Activated CD4-positive, alpha-beta T cell treated with anti-CD3 and anti-CD28 coated beads for 36 hours (primary cell): ENCODE measurements around the gene DIP2A. TPM values are rescaled to one million over a fixed set of nuclear protein-coding genes. Genes with fewer than 3 reads are reported as not detected.

Source experiments
- ATAC-seq: fragments of 200-7000 bp; cut with Tn5 transposase; one replicate; pipeline ENCODE4 v1.10.0; 2021; ENCODE audit warnings: mild to moderate bottlenecking, moderate library complexity
- CTCF ChIA-PET: fragments of 350-600 bp; sonication (Branson Sonifier 250); formaldehyde crosslinking; loops from one replicate; lab custom pipeline; 2021; ENCODE audit warnings: antibody characterized with exemption; lab: Charles Lee
- POLR2A ChIA-PET: fragments of 350-600 bp; sonication (Branson Sonifier 250); formaldehyde crosslinking; loops from one replicate; lab custom pipeline; 2021; ENCODE audit warnings: antibody characterized with exemption, inconsistent platforms; lab: Charles Lee
- DNase-seq: peaks from one replicate; pipeline ENCODE4 v3.0.0-alpha.2; 2020
- H3K27ac Mint-ChIP-seq: one replicate; pipeline ENCODE4 v1.8.0; 2021; ENCODE audit warnings: mixed read lengths
- H3K27me3 Mint-ChIP-seq: one replicate; pipeline ENCODE4 v1.8.0; 2021; ENCODE audit warnings: mixed read lengths
- H3K36me3 Mint-ChIP-seq: one replicate; pipeline ENCODE4 v1.8.0; 2021; ENCODE audit warnings: low read depth, mixed read lengths
- H3K4me1 Mint-ChIP-seq: one replicate; pipeline ENCODE4 v1.8.0; 2021; ENCODE audit warnings: mixed read lengths
- H3K4me3 Mint-ChIP-seq: one replicate; pipeline ENCODE4 v1.8.0; 2021; ENCODE audit warnings: mild to moderate bottlenecking, moderate library complexity, mixed read lengths
- H3K9me3 Mint-ChIP-seq: one replicate; pipeline ENCODE4 v1.8.0; 2021; ENCODE audit warnings: low read depth, mixed read lengths
- intact Hi-C, 2 experiments: fragments of 100-400 bp; cut with DNase I in 1 of 2; cut with micrococcal nuclease in 1 of 2; formaldehyde crosslinking; loops; one replicate each; pipeline versions ENCODE4 v1.14.2 to v1.15.1; 2022 to 2024; cut with DNase I, micrococcal nuclease
- total RNA-seq, 2 experiments: library from RNA; stranded (reverse); gene quantifications; one replicate each; pipeline ENCODE4 v1.2.3, GENCODE V29; 2021

The DIP2A gene
- total RNA-seq, 2 experiments from 2014 or later, result 25.2 to 27.7 TPM

DNA sequence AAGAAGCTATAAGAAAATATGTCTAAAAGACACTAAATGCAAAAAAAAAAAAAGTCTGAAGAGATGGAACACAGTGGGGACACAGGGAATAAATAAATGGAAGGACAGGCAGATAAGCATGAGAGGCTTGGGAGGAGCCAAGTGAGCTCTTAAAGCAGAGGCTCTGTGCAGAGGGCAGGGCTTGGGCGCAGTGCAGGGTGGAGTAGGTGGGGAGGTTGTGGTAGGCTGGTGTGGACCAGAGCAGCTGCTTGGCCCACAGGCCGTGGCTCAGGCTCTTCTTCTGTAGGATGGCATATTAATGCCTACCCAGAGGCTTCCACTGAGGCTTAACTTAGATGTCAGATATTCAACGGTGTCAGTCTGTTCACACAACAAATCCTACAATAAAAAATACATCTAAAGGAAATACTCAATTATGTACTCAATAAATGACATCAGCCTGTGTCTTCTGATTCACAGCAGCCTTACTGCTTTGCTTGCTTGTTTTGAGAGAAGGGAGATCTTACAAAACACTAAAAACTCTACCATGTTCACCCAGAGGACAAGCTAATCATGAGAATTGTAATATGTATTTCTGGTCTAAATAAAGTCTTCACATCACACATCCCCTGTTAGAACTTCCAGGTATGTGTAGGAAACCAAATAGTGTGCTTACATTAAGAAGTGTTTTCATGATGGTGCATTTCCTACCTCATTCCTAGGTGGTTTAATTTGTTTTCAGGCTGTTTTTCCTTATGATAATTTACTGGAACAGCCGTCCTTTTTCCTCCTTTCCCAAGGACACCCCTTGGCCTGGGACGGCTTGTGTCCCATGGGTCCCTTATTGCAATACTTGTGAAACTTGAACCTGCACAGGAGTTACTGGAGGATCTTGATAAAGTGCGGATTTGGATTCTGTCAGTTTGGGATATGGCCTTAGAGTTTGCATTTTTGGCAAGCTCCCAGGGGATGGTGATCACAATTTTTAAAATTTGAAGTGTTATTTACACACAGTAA, 24.9 kb downstream of the DIP2A start:
- DNase-seq (no peak), ATAC-seq (peak; percentile 64)
- intact Hi-C loops, result no loop called here
- POLR2A ChIA-PET, result interaction anchor here (0.6 kb wide), 1 partner anchor 160 kb away, joined by 6 read pairs; no protein-coding TSS in a partner anchor
- Mint-ChIP-seq H3K4me3 (no peak overlapping the region), H3K27me3 (no peaks in the 10 kb centered on the region), H3K27ac (no peak overlapping the region), H3K36me3 (peaks cover 15% of the 10 kb centered on the region), H3K4me1 (peaks cover 15% of the 10 kb centered on the region), H3K9me3 (no peaks in the 10 kb centered on the region)
- CTCF ChIA-PET, result interaction anchor here (0.7 kb wide), 1 partner anchor 131 kb away, joined by 3 read pairs; no protein-coding TSS in a partner anchor

DNA sequence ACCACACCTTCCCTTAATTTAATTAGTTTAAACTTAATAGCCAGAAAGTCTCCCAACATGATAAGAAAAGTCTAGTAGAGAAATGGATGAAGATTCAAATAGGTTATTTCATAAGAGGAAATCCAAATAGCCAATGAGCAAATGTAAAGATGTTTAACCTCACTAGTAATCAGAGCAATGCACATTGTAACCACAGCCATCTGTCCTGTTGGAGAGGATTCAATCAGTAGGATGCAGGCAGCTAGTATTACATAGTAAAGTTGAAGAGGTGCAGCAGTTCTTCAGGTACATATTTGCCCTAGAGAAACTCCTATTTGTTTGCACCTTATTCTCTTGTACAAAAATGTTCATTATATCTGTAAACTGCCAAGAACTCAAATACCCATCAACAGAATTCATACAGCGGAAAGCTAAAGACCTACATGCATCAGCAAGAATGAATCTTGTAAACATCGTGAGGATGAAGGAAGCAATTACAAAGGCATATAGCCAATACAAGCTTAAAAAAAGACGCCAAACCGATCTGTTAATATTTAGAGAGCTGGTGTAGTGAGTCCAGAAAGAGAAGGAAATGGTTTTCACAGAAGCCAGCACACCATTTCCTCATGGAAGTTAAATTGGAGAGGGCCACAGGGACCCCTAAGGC, 27.9 kb downstream of the DIP2A start:
- Mint-ChIP-seq H3K9me3 (no peaks in the 10 kb centered on the region), H3K27ac (no peak overlapping the region), H3K4me3 (no peak overlapping the region), H3K4me1 (peaks cover 15% of the 10 kb centered on the region), H3K36me3 (peaks cover 21% of the 10 kb centered on the region), H3K27me3 (no peaks in the 10 kb centered on the region)
- no peak for DNase-seq
- CTCF ChIA-PET, result interaction anchor here (0.8 kb wide), 1 partner anchor 12 kb away, joined by 3 read pairs; no protein-coding TSS in a partner anchor
- no peak for ATAC-seq
- intact Hi-C loops, result no loop called here
- POLR2A ChIA-PET, result no interaction called here

DNA sequence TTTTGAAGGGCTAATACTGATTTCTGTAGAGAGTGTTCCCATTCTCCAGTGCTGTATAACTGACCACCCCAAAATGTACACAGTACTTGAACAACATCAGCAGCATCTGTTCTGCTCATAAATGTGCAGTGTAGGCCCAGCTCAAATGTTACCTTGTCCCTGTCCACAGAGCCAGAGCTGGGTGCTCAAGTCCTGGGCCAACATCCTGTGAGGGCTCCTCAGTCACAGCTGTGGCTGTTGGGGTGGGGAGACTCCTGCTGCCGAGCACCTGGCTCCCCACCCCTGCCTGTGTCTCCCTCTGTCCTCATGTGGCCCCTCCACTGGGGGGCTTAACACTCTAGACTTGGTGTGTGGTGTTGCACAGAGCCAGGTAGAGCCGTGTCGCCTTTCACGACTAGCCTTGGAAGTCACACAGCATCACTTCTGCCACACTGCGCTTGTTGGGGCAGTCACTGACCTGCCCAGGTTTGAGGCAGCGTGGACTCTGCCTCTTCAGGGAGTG, 30.5 kb downstream of the DIP2A start:
- peaks cover 40% of the 10 kb centered on the region for H3K36me3 Mint-ChIP-seq
- intact Hi-C loops, result no loop called here
- peaks cover 3% of the 10 kb centered on the region for H3K9me3 Mint-ChIP-seq
- H3K27ac Mint-ChIP-seq, result no peak overlapping the region
- ATAC-seq (no peak), DNase-seq (no peak)
- H3K4me1 Mint-ChIP-seq, result no peaks in the 10 kb centered on the region
- POLR2A ChIA-PET, result no interaction called here
- no peaks in the 10 kb centered on the region for H3K27me3 Mint-ChIP-seq
- CTCF ChIA-PET, result interaction anchor here (0.9 kb wide), 1 partner anchor 10 kb away, joined by 3 read pairs; no protein-coding TSS in a partner anchor
- no peak overlapping the region for H3K4me3 Mint-ChIP-seq

DNA sequence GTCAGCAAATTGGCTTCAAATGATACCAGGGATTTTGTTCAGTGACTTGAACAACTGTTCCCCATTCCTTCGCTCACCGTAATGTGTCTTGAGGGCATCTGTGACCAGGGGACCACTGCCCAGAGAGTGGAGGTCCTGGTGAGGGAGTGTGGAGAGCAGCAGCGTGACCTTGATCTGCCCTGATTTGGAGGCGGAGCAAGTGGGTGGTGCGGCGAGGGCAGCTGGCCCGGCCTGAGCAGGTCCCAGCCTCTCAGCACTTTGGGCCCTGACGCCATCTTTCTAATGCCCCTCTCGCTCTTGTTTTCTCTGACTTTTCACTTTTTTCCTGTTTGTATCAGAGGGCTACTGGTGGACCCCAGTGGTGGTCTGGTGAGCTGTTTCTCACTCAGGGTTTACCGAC, 31.1 kb downstream of the DIP2A start:
- ATAC-seq (no peak), DNase-seq (no peak)
- H3K4me1 Mint-ChIP-seq, result peaks cover 3% of the 10 kb centered on the region
- ChIA-PET POLR2A (no interaction called here), CTCF (interaction anchor here (0.8 to 0.9 kb wide), 2 partner anchors 11 to 18 kb away, joined by 3 to 4 read pairs; no protein-coding TSS in a partner anchor)
- intact Hi-C loops, result no loop called here
- H3K27me3 Mint-ChIP-seq, result no peaks in the 10 kb centered on the region
- H3K4me3 Mint-ChIP-seq, result no peak overlapping the region
- no peak overlapping the region for H3K27ac Mint-ChIP-seq
- peaks cover 3% of the 10 kb centered on the region for H3K9me3 Mint-ChIP-seq
- peaks cover 44% of the 10 kb centered on the region for H3K36me3 Mint-ChIP-seq

DNA sequence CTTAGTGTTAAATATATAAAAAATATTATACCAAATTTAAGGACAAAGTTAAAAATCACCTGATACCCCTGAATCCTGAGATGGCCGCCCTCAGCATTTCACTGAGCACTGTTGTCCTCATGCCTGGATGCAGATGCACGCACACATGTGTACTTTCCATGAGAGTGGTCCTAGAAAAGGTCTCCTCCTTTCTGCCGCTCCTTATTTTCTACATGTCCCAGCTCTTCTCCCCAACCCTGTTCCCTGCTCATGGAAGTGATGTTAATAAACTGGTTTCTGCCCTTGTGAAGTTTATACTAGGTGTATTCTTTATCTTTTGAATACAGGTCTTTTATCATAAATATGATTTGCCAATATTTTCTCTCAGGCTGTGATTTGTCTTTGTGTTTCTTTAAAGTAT, 32.9 kb downstream of the DIP2A start:
- CTCF ChIA-PET, result interaction anchor here (0.6 to 1.5 kb wide), 2 partner anchors 9 to 234 kb away, joined by 4 read pairs; no protein-coding TSS in a partner anchor
- H3K36me3 Mint-ChIP-seq, result peaks cover 41% of the 10 kb centered on the region
- POLR2A ChIA-PET, result no interaction called here
- no peaks in the 10 kb centered on the region for H3K27me3 Mint-ChIP-seq
- peaks cover 3% of the 10 kb centered on the region for H3K4me1 Mint-ChIP-seq
- H3K27ac Mint-ChIP-seq, result no peak overlapping the region
- DNase-seq, result no peak
- peaks cover 3% of the 10 kb centered on the region for H3K9me3 Mint-ChIP-seq
- no peak for ATAC-seq
- intact Hi-C loops, result no loop called here
- H3K4me3 Mint-ChIP-seq, result no peak overlapping the region

DNA sequence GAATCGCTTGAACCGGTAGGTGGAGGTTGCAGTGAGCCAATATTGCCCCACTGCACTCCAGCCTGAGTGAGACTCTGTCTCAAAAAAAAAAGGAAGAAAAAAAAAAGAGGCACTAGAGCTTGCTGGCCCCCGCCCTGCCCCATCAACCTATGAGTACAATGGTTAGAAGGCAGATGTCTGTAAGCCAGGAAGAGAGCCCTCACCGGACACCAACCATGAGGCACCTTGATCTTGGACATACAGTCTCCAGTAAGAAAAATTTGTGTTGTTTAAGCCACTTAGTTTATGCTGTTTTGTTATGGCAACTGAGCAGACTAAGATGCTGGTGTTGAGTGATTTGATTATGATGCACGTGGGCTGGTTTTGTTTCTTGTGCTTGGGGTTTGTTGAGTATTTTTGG, 34.2 kb downstream of the DIP2A start:
- peaks cover 3% of the 10 kb centered on the region for H3K4me1 Mint-ChIP-seq
- ATAC-seq, result no peak
- peaks cover 40% of the 10 kb centered on the region for H3K36me3 Mint-ChIP-seq
- no peak overlapping the region for H3K4me3 Mint-ChIP-seq
- no peak overlapping the region for H3K27ac Mint-ChIP-seq
- no peaks in the 10 kb centered on the region for H3K27me3 Mint-ChIP-seq
- CTCF ChIA-PET, result no interaction called here
- intact Hi-C loops, result no loop called here
- H3K9me3 Mint-ChIP-seq, result peaks cover 3% of the 10 kb centered on the region
- DNase-seq, result no peak
- POLR2A ChIA-PET, result no interaction called here

DNA sequence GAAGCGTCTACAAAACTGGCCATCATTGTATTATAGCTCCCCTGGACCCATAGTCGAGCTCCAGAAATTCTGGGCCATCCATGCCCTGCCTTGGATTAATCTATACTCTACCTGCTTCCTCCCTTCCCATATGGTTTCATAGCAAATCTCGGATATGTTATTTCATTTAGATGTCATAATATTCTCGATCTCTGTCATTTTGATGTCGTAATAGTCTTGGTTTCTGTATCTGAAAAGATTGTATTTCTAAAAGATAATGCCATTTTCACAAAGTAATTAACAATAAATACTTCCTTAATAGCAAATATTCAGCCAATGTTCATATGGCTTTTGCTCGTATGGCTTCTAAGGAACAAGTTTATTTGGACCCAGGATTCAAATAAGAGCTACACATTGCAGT, 35.1 kb downstream of the DIP2A start:
- DNase-seq (no peak), ATAC-seq (no peak)
- Mint-ChIP-seq H3K4me1 (peaks cover 3% of the 10 kb centered on the region), H3K27me3 (no peaks in the 10 kb centered on the region), H3K4me3 (no peak overlapping the region), H3K9me3 (peaks cover 3% of the 10 kb centered on the region), H3K36me3 (peaks cover 45% of the 10 kb centered on the region), H3K27ac (no peak overlapping the region)
- ChIA-PET POLR2A (interaction anchor here (0.8 kb wide), 1 partner anchor 19 kb away, joined by 3 read pairs; no protein-coding TSS in a partner anchor), CTCF (no interaction called here)
- intact Hi-C loops, result no loop called here

DNA sequence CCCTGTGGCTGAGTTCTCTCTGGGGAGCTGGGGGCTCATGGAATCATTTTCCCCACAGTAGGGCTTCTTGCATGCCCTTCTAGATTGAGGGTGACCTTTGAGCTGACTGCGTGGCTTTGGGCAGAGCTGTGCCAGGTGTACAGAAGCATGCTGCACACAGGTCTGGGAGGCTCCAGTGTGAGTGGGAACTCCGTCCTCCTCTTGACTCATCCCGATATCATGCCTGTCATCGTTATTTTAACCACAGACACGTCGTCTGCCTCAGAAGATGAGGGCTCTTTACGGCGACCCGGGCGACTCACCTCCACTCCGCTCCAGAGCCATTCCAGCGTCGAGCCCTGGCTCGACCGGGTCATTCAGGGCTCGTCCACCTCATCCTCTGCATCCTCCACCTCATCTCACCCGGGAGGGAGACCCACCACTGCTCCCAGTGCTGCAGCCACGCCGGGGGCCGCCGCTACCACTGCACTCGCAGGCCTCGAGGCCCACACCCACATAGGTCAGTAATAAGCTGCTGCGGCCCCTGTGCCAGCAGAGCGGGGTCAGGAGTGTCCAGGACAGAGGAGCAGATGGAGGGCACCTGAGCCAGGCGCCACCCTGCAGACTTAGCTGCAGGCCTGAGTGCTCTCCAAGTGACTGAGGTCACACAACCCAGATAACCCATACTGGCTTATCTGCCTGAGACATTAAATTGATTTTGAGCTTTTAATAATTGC, 39.8 kb downstream of the DIP2A start:
- peak; percentile 51 for ATAC-seq
- no peak for DNase-seq
- intact Hi-C loops, result no loop called here
- POLR2A ChIA-PET, result no interaction called here
- CTCF ChIA-PET, result interaction anchor here (0.5 to 1.5 kb wide), 2 partner anchors 12 to 43 kb away, joined by 3 read pairs; no protein-coding TSS in a partner anchor
- no peak overlapping the region for H3K27ac Mint-ChIP-seq
- H3K36me3 Mint-ChIP-seq, result peaks cover 33% of the 10 kb centered on the region
- H3K4me1 Mint-ChIP-seq, result peaks cover 17% of the 10 kb centered on the region
- no peak overlapping the region for H3K4me3 Mint-ChIP-seq
- no peaks in the 10 kb centered on the region for H3K27me3 Mint-ChIP-seq
- H3K9me3 Mint-ChIP-seq, result no peaks in the 10 kb centered on the region

DNA sequence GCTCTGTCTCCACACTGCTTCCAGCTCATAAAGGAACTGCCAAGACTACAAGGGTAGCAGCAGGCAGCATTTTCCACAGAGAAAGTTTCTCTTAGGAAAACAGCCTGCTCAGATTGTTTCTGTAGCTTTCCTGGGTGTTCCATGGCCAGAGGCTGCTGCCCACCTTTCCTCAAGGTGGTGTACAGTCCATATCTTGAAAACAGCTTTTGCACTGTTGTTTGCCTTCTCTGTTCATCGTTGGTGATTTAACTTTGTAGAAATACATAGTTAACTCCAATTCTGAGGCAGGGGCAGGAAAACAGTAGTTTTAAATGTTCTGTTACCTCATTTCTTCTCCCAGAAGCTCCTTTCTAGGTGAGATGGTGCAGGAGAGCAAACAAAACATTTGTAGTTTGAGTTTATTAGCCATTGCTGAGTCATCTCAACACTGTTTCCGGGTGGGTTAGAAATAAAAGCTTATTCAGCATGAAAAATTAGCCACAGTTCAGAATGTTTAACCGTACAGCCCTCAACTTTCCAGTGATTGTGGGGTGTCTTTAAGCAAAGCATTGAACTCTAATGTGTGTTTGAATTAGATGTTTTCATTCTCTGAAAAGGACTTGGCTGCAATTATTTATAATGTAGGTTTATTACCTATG, 41.7 kb downstream of the DIP2A start:
- intact Hi-C loops, result no loop called here
- H3K27ac Mint-ChIP-seq, result peak overlapping the region; percentile 64
- CTCF ChIA-PET, result interaction anchor here (0.9 to 1.7 kb wide), 5 partner anchors 9 to 72 kb away, joined by 3 to 5 read pairs (median 4); no protein-coding TSS in a partner anchor
- H3K4me1 Mint-ChIP-seq, result peaks cover 21% of the 10 kb centered on the region
- H3K27me3 Mint-ChIP-seq, result no peaks in the 10 kb centered on the region
- H3K4me3 Mint-ChIP-seq, result no peak overlapping the region
- POLR2A ChIA-PET, result no interaction called here
- ATAC-seq (peak; percentile 62), DNase-seq (no peak)
- H3K36me3 Mint-ChIP-seq, result peaks cover 29% of the 10 kb centered on the region
- no peaks in the 10 kb centered on the region for H3K9me3 Mint-ChIP-seq

DNA sequence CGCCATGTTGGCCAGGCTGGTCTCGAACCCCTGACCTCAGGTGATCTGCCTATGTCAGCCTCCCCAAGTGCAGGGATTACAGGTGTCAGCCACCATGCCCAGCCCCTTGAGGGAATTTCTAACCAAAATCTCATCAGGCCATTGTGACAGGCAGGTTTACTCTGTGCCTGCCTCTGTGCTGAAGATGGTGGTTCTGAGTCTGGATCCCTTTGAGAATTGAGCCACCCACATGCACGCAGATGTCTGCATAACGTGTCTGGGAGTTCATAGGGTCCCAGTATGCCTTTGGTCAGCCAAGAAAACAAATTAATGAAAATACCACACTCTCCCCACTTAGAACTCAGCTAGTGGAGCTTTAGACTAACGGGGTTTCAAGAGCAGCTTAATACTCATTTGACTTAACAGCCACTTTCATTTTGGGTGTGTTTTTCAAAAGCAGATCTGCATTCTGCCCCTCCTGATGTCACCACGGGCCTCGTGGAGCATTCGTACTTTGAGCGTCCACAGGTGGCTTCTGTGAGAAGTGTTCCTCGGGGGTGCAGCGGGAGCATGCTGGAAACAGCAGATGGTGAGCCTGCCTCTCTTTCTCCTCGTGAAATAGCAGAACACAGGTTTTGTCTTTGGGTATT, 45.3 kb downstream of the DIP2A start:
- Mint-ChIP-seq H3K36me3 (peaks cover 25% of the 10 kb centered on the region), H3K4me3 (no peak overlapping the region), H3K27me3 (no peaks in the 10 kb centered on the region), H3K4me1 (peaks cover 23% of the 10 kb centered on the region), H3K9me3 (no peaks in the 10 kb centered on the region), H3K27ac (peak overlapping the region; percentile 9)
- ATAC-seq (no peak), DNase-seq (no peak)
- intact Hi-C loops, result no loop called here
- CTCF ChIA-PET, result no interaction called here
- POLR2A ChIA-PET, result no interaction called here
